HCT116 (cell line): ENCODE data around the gene TTLL7. TPM values are rescaled to one million over a fixed set of nuclear protein-coding genes. Genes with fewer than 3 reads are reported as not detected.

Experiments used
- ATAC-seq: fragments of 200-7000 bp; cut with Tn5 transposase; 2 replicates; pipeline ENCODE4 v1.9.1; 2020; ENCODE audit warnings: mild to moderate bottlenecking, moderate library complexity
- BruUV-seq: library from RNA; stranded (reverse); fragments of 400-500 nt; replicated peaks from 2 replicates; lab custom pipeline; 2021; lab: Mats Ljungman, UMichigan
- CTCF ChIA-PET: fragments of 300-600 bp; sonication (Branson Sonifier 250); formaldehyde crosslinking; loops from one replicate; lab custom pipeline; 2021; ENCODE audit warnings: antibody characterized with exemption; lab: Charles Lee
- POLR2A ChIA-PET: fragments of 300-600, 350-600 bp; sonication (Branson Sonifier 250); formaldehyde crosslinking; loops from one replicate; lab custom pipeline; 2021; ENCODE audit warnings: antibody characterized with exemption; lab: Charles Lee
- RAD21 ChIA-PET, 2 experiments: fragments of 300-600 bp; sonication (Branson Sonifier 250); formaldehyde crosslinking; loops; one replicate each; lab custom pipeline; 2023; ENCODE audit warnings: low total read pairs in 2 of 2; ENCODE audit not compliant: uncharacterized antibody in 2 of 2, unreplicated experiment in 2 of 2, low non-redundant PET in 1 of 2; lab: Charles Lee
- DNase-seq: peaks from one replicate; pipeline ENCODE4 v3.0.0-alpha.2; 2010; ENCODE audit warnings: low read depth, low spot score
- H2AFZ ChIP-seq: fragments of 200-600 bp; shearing (Covaris generic), sonication (generic); 2 replicates; pipeline ENCODE4 v1.6.1; 2017; ENCODE audit warnings: low read depth, mixed run types, mixed read lengths, antibody characterized with exemption, low read length; ENCODE audit not compliant: poor library complexity, severe bottlenecking
- H3K27ac ChIP-seq: 2 replicates; pipeline ENCODE4 v1.5.1; 2012; ENCODE audit warnings: low read depth, low read length
- H3K27me3 ChIP-seq: fragments of 200-600 bp; sonication (generic); 2 replicates; pipeline ENCODE4 v1.6.1; 2016; ENCODE audit warnings: mixed run types, low read length, mixed read lengths; ENCODE audit not compliant: insufficient read depth
- H3K36me3 ChIP-seq, 2 experiments: fragments of 200-500 bp in 1 of 2; fragments of 200-600 bp in 1 of 2; sonication (Bioruptor generic) in 1 of 2; sonication (generic) in 1 of 2; 2 replicates each; pipeline versions ENCODE4 v1.5.1 to v1.6.1; 2014 to 2016; ENCODE audit warnings: low read length in 2 of 2, inconsistent platforms in 1 of 2, mixed read lengths in 1 of 2, mixed run types in 1 of 2; ENCODE audit not compliant: insufficient read depth in 2 of 2, control insufficient read depth in 1 of 2
- H3K4me1 ChIP-seq, 2 experiments: fragments of 200-600 bp in 1 of 2; sonication (generic) in 1 of 2; 2 replicates each; pipeline versions ENCODE4 v1.5.1 to v1.6.1; 2012 to 2017; ENCODE audit warnings: low read length in 2 of 2, inconsistent platforms in 1 of 2, mild to moderate bottlenecking in 1 of 2, mixed read lengths in 1 of 2, mixed run types in 1 of 2, moderate library complexity in 1 of 2; ENCODE audit not compliant: insufficient read depth in 2 of 2, control insufficient read depth in 1 of 2
- H3K4me2 ChIP-seq: fragments of 200-600 bp; sonication (generic); 2 replicates; pipeline ENCODE4 v1.6.1; 2017; ENCODE audit warnings: mixed run types, low read length, mixed read lengths
- H3K4me3 ChIP-seq, 2 experiments: fragments of 200-600 bp in 1 of 2; sonication (generic) in 1 of 2; replicated peaks in 1 of 2; 2 replicates each; pipeline ENCODE4 v1.5.1; 2011 to 2016; ENCODE audit warnings: low read length in 2 of 2, control low read depth in 1 of 2, low read depth in 1 of 2, mild to moderate bottlenecking in 1 of 2, mixed read lengths in 1 of 2, mixed run types in 1 of 2
- H3K79me2 ChIP-seq: fragments of 200-600 bp; sonication (generic); 2 replicates; pipeline ENCODE4 v1.6.1; 2017; ENCODE audit warnings: mild to moderate bottlenecking, mixed run types, low read length, moderate library complexity, mixed read lengths; ENCODE audit not compliant: insufficient read depth
- H3K9ac ChIP-seq: fragments of 200-600 bp; sonication (generic); 2 replicates; pipeline ENCODE4 v1.6.1; 2016; ENCODE audit warnings: low read length, mixed read lengths
- H3K9me2 ChIP-seq: fragments of 200-600 bp; sonication (generic), shearing (Covaris generic); 2 replicates; pipeline ENCODE4 v1.6.1; 2017; ENCODE audit warnings: mixed run types, mild to moderate bottlenecking, moderate library complexity; ENCODE audit not compliant: insufficient read depth
- H3K9me3 ChIP-seq, 2 experiments: fragments of 200-500 bp in 1 of 2; fragments of 200-600 bp in 1 of 2; sonication (Bioruptor generic) in 1 of 2; sonication (generic) in 1 of 2; 2 replicates each; pipeline ENCODE4 v1.6.1; 2014 to 2017; ENCODE audit warnings: low read length in 2 of 2, mixed read lengths in 2 of 2, inconsistent platforms in 1 of 2, low read depth in 1 of 2, mild to moderate bottlenecking in 1 of 2, mixed run types in 1 of 2, moderate library complexity in 1 of 2; ENCODE audit not compliant: control insufficient read depth in 1 of 2, insufficient read depth in 1 of 2
- H4K20me1 ChIP-seq: fragments of 200-600 bp; sonication (generic), shearing (Covaris generic); 2 replicates; pipeline ENCODE4 v1.6.1; 2017; ENCODE audit warnings: mixed run types, mild to moderate bottlenecking, moderate library complexity; ENCODE audit not compliant: insufficient read depth
- CBX3 ChIP-seq: IDR thresholded peaks from 2 replicates; pipeline ENCODE4 v1.6.1; 2012; ENCODE audit warnings: low read depth
- CEBPB ChIP-seq: IDR thresholded peaks from 2 replicates; pipeline ENCODE4 v1.6.1; 2012; ENCODE audit warnings: low read depth
- EGR1 ChIP-seq: IDR thresholded peaks from 2 replicates; pipeline ENCODE4 v1.6.1; 2012; ENCODE audit warnings: low read depth
- ELF1 ChIP-seq: IDR thresholded peaks from 2 replicates; pipeline ENCODE4 v1.6.1; 2012; ENCODE audit warnings: low read depth, borderline replicate concordance
- JUND ChIP-seq: IDR thresholded peaks from 2 replicates; pipeline ENCODE4 v1.6.1; 2012
- POLR2A ChIP-seq: IDR thresholded peaks from 2 replicates; pipeline ENCODE4 v1.7.0; 2011; ENCODE audit warnings: borderline replicate concordance; ENCODE audit not compliant: insufficient read depth, insufficient read length; ENCODE audit errors: extremely low read depth
- RAD21 ChIP-seq: IDR thresholded peaks from 2 replicates; pipeline ENCODE4 v1.6.1; 2012; ENCODE audit warnings: low read depth, mild to moderate bottlenecking
- SIN3A ChIP-seq: IDR thresholded peaks from 2 replicates; pipeline ENCODE4 v1.6.1; 2012; ENCODE audit warnings: low read depth
- SP1 ChIP-seq: IDR thresholded peaks from 2 replicates; pipeline ENCODE4 v1.6.1; 2012; ENCODE audit warnings: low read depth
- SRF ChIP-seq: IDR thresholded peaks from 2 replicates; pipeline ENCODE4 v1.6.1; 2012; ENCODE audit warnings: low read depth
- TCF7L2 ChIP-seq: IDR thresholded peaks from 2 replicates; pipeline ENCODE4 v1.7.0; 2011; ENCODE audit warnings: borderline replicate concordance, inconsistent platforms; ENCODE audit not compliant: insufficient read depth, insufficient read length; ENCODE audit errors: extremely low read depth
- YY1 ChIP-seq: IDR thresholded peaks from 2 replicates; pipeline ENCODE4 v1.6.1; 2011; ENCODE audit warnings: low read length, low read depth, moderate library complexity, mild to moderate bottlenecking; ENCODE audit not compliant: insufficient replicate concordance; ENCODE audit errors: extremely low read depth
- ZFX ChIP-seq: fragments of 450-650 bp; IDR thresholded peaks from 2 replicates; pipeline ENCODE4 v1.6.1; 2017
- intact Hi-C: fragments of 100-400 bp; cut with micrococcal nuclease; formaldehyde crosslinking; loops from 2 replicates; pipeline ENCODE4 v1.10.0; 2022
- total RNA-seq: library from RNA; stranded (reverse); gene quantifications from one replicate; pipeline ENCODE4 v1.2.1, GENCODE V29; 2021; ENCODE audit not compliant: unreplicated experiment
- TF ChIP-seq, protein P1 (sequence below): IDR thresholded peaks from 2 replicates; pipeline ENCODE4 v1.6.1; 2012; ENCODE audit warnings: low read depth
- TF ChIP-seq, protein P2 (sequence below): IDR thresholded peaks from 2 replicates; pipeline ENCODE4 v1.6.1; 2012

The TTLL7 gene
- total RNA-seq, 1 experiment from 2014 or later = 21.2 TPM

DNA sequence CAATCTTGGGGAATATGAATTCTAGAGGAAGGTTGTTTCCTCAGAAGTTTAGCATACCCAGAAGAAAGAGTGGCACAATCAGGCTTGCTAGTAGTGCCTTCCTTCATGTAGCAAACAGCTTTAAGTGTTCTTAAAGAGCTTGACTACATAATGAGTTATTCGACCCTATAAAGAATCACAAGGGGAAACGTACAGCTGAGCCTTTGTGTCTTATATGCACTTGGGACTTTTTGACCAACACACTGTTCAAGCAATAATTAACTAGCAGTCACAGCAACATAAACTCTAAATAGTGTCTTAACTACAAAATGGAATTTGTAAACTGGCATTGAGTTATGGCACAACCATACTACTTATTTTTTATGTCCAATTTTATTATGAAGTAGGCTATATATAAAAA is 86.1 kb downstream of the TTLL7 start:
- ATAC-seq (no peak), DNase-seq (no peak)
- Histone ChIP-seq H3K4me3 (no peak overlapping the region), H3K9ac (no peak overlapping the region), H3K79me2 (no peaks in the 10 kb centered on the region), H3K27ac (no peak overlapping the region), H3K4me1 (no peaks in the 10 kb centered on the region), H3K4me2 (no peak overlapping the region), H3K27me3 (no peaks in the 10 kb centered on the region), H3K9me3 (no peaks in the 10 kb centered on the region), H3K36me3 (peaks cover 0 to 4% of the 10 kb centered on the region in 2 experiments; a peak in 1 of 4 replicates), H3K9me2 (no peaks in the 10 kb centered on the region), H2AFZ (no peak overlapping the region), H4K20me1 (no peaks in the 10 kb centered on the region)
- POLR2A ChIA-PET = no interaction called here
- RAD21 ChIA-PET = no interaction called here
- TF ChIP-seq SP1 (no peak), EGR1 (no peak)
- TF ChIP-seq, protein P1, sequence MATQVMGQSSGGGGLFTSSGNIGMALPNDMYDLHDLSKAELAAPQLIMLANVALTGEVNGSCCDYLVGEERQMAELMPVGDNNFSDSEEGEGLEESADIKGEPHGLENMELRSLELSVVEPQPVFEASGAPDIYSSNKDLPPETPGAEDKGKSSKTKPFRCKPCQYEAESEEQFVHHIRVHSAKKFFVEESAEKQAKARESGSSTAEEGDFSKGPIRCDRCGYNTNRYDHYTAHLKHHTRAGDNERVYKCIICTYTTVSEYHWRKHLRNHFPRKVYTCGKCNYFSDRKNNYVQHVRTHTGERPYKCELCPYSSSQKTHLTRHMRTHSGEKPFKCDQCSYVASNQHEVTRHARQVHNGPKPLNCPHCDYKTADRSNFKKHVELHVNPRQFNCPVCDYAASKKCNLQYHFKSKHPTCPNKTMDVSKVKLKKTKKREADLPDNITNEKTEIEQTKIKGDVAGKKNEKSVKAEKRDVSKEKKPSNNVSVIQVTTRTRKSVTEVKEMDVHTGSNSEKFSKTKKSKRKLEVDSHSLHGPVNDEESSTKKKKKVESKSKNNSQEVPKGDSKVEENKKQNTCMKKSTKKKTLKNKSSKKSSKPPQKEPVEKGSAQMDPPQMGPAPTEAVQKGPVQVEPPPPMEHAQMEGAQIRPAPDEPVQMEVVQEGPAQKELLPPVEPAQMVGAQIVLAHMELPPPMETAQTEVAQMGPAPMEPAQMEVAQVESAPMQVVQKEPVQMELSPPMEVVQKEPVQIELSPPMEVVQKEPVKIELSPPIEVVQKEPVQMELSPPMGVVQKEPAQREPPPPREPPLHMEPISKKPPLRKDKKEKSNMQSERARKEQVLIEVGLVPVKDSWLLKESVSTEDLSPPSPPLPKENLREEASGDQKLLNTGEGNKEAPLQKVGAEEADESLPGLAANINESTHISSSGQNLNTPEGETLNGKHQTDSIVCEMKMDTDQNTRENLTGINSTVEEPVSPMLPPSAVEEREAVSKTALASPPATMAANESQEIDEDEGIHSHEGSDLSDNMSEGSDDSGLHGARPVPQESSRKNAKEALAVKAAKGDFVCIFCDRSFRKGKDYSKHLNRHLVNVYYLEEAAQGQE = no peak
- CTCF ChIA-PET = no interaction called here
- no TSS peak for BruUV-seq
- intact Hi-C loops = no loop called here

DNA sequence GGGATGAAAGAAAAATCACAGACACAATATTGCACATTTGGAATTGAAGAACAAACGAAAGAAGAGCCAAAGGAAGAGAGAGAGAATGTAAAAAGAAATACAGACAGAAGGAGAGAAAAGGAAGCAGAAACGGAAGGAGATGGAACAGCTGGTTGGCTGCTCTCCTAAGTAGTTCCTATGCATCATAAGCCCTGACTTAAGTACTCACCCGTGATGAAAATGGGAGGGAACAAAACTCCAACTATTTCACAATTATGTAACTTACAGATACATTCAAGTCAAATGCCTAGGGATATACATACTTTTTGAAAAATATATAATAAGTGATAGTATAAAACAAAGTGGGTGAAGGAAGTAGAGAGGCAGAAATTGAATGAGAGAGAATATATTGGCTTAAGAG is 88.5 kb downstream of the TTLL7 start:
- H3K4me2 ChIP-seq = no peak overlapping the region
- ChIA-PET CTCF (no interaction called here), RAD21 (no interaction called here), POLR2A (no interaction called here)
- H3K9ac ChIP-seq = no peak overlapping the region
- H2AFZ ChIP-seq = no peak overlapping the region
- BruUV-seq = no TSS peak
- ATAC-seq (no peak), DNase-seq (no peak)
- intact Hi-C loops = no loop called here
- no peaks in the 10 kb centered on the region for H3K9me2 ChIP-seq
- no peaks in the 10 kb centered on the region for H3K79me2 ChIP-seq
- H3K27ac ChIP-seq = no peak overlapping the region
- TF ChIP-seq JUND (no peak), ELF1 (no peak), SIN3A (no peak), SRF (no peak), CBX3 (no peak), YY1 (no peak), CEBPB (no peak), RAD21 (no peak), TCF7L2 (no peak), ZFX (no peak), POLR2A (no peak)
- TF ChIP-seq, protein P1 = no peak
- TF ChIP-seq, protein P2, sequence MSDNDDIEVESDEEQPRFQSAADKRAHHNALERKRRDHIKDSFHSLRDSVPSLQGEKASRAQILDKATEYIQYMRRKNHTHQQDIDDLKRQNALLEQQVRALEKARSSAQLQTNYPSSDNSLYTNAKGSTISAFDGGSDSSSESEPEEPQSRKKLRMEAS = no peak
- H3K27me3 ChIP-seq = no peaks in the 10 kb centered on the region
- H4K20me1 ChIP-seq = no peaks in the 10 kb centered on the region
- H3K4me1 ChIP-seq = no peaks in the 10 kb centered on the region
- H3K9me3 ChIP-seq = no peaks in the 10 kb centered on the region
- H3K36me3 ChIP-seq = no peaks in the 10 kb centered on the region
- H3K4me3 ChIP-seq = no peak overlapping the region
